Thyroid gland (tissue), 4 donors: ENCODE data around the gene GRAMD2B.

ENCODE experiments used
- POLR2A ChIP-seq, 2 donors: fragments of 450-650 bp; IDR thresholded peaks; one replicate each; pipeline ENCODE4 v1.6.1; 2017; ENCODE audit warnings: antibody characterized with exemption in 2 of 2, mild to moderate bottlenecking in 2 of 2, moderate library complexity in 1 of 2
- TF ChIP-seq, protein P1 (sequence below), 6 experiments: fragments of 200-600 bp in 3 of 6; fragments of 450-650 bp in 3 of 6; sonication (generic) in 3 of 6; IDR thresholded peaks; one replicate each; pipeline ENCODE4 v1.5.1; 2016 to 2019; ENCODE audit warnings: antibody characterized with exemption in 6 of 6, mild to moderate bottlenecking in 2 of 6, inconsistent platforms in 1 of 6, moderate library complexity in 1 of 6

DNA sequence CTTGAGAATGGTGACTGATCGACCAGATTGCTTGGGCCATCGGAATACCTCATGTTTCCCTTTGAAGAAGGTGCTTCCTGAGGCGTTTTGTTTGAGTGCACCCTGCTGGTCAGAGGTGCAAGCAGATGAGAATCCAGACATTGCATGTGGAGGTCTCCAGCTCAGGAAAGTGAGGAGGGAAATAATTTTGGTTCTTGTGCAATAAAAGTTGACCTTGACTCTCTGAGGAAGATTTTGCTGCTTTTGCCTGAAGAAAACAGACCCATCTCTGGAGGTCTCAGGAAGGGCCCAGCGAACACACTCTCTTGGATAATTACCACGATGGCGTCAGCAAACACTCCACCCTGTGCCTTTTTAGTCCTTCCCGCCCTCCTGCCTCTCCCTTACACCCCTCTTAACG lies 69.7 kb downstream of the GRAMD2B start:
- TF ChIP-seq, protein P1, sequence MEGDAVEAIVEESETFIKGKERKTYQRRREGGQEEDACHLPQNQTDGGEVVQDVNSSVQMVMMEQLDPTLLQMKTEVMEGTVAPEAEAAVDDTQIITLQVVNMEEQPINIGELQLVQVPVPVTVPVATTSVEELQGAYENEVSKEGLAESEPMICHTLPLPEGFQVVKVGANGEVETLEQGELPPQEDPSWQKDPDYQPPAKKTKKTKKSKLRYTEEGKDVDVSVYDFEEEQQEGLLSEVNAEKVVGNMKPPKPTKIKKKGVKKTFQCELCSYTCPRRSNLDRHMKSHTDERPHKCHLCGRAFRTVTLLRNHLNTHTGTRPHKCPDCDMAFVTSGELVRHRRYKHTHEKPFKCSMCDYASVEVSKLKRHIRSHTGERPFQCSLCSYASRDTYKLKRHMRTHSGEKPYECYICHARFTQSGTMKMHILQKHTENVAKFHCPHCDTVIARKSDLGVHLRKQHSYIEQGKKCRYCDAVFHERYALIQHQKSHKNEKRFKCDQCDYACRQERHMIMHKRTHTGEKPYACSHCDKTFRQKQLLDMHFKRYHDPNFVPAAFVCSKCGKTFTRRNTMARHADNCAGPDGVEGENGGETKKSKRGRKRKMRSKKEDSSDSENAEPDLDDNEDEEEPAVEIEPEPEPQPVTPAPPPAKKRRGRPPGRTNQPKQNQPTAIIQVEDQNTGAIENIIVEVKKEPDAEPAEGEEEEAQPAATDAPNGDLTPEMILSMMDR (IDR thresholded peaks at IDR 0.05), result peak in 3 of 6 experiments; percentile 10 to 33 (median 27)
- TF ChIP-seq POLR2A (IDR thresholded peaks at IDR 0.05), result no peak
